Loucy (cell line): ENCODE results near the gene TUBA4B.

Experiments used
- EZH2phosphoT487 ChIP-seq: fragments of 200-600 bp; IDR thresholded peaks from 2 replicates; pipeline ENCODE4 v1.6.1; 2018; ENCODE audit warnings: antibody characterized with exemption, mild to moderate bottlenecking, moderate library complexity, borderline replicate concordance
- TF ChIP-seq, protein P1 (sequence below): fragments of 200-600 bp; sonication (generic); conservative IDR thresholded peaks from 2 replicates; pipeline ENCODE4 v1.5.1; 2014; ENCODE audit warnings: mild to moderate bottlenecking, antibody characterized with exemption, low read length

DNA sequence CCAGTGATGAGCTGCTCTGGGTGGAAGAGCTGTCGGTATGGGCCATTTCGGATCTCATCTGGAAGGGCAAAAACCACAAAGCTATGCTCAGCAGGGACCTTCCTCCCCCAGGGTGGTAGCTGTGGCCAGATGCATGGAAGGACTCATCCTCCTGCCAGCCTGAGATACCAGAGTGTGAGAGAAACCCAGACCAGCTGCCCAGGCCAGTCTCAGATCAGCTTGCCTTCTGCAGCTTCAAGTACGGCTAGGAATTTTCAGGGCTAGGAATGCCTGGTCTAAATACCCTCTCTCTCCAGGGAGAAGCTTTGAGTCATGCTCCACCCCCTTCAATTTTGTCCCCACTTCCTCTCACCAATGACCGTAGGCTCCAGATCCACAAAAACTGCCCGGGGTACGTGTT lies 1.4 kb upstream of the TUBA4B start:
- TF ChIP-seq, protein P1, sequence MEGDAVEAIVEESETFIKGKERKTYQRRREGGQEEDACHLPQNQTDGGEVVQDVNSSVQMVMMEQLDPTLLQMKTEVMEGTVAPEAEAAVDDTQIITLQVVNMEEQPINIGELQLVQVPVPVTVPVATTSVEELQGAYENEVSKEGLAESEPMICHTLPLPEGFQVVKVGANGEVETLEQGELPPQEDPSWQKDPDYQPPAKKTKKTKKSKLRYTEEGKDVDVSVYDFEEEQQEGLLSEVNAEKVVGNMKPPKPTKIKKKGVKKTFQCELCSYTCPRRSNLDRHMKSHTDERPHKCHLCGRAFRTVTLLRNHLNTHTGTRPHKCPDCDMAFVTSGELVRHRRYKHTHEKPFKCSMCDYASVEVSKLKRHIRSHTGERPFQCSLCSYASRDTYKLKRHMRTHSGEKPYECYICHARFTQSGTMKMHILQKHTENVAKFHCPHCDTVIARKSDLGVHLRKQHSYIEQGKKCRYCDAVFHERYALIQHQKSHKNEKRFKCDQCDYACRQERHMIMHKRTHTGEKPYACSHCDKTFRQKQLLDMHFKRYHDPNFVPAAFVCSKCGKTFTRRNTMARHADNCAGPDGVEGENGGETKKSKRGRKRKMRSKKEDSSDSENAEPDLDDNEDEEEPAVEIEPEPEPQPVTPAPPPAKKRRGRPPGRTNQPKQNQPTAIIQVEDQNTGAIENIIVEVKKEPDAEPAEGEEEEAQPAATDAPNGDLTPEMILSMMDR: no peak
- TF ChIP-seq EZH2phosphoT487: no peak
